Trophoblast cell (in vitro differentiated cells and primary cell): Measurements from ENCODE around the gene CEP72.

ENCODE experiments used
- DNase-seq, 2 donors: peaks; one replicate each; pipeline ENCODE4 v3.0.0-alpha.2; 2016
- H2AFZ ChIP-seq: 2 replicates; pipeline ENCODE4 v1.6.1; 2013; ENCODE audit warnings: low read length, moderate library complexity, mild to moderate bottlenecking; ENCODE audit not compliant: insufficient read depth, poor library complexity
- H2AK5ac ChIP-seq: 2 replicates; pipeline ENCODE4 v1.6.1; 2013; ENCODE audit warnings: mild to moderate bottlenecking, low read length
- H2BK120ac ChIP-seq: 2 replicates; pipeline ENCODE4 v1.6.1; 2013; ENCODE audit warnings: low read length, mild to moderate bottlenecking, moderate library complexity; ENCODE audit not compliant: insufficient read depth, poor library complexity
- H2BK12ac ChIP-seq: 2 replicates; pipeline ENCODE4 v1.6.1; 2013; ENCODE audit warnings: mild to moderate bottlenecking, low read length, moderate library complexity
- H2BK5ac ChIP-seq: 2 replicates; pipeline ENCODE4 v1.6.1; 2013; ENCODE audit warnings: low read length, low read depth, moderate library complexity, mild to moderate bottlenecking; ENCODE audit not compliant: poor library complexity
- H3K14ac ChIP-seq: 2 replicates; pipeline ENCODE4 v1.6.1; 2013; ENCODE audit warnings: mild to moderate bottlenecking, low read length
- H3K18ac ChIP-seq: 2 replicates; pipeline ENCODE4 v1.6.1; 2013; ENCODE audit warnings: mild to moderate bottlenecking, low read length
- H3K23ac ChIP-seq: 2 replicates; pipeline ENCODE4 v1.6.1; 2013; ENCODE audit warnings: low read length
- H3K27ac ChIP-seq: 2 replicates; pipeline ENCODE4 v1.5.1; 2013; ENCODE audit warnings: low read depth, mild to moderate bottlenecking, inconsistent platforms, low read length, moderate library complexity
- H3K27me3 ChIP-seq: 2 replicates; pipeline ENCODE4 v1.6.1; 2013; ENCODE audit warnings: inconsistent platforms, mild to moderate bottlenecking, low read length, moderate library complexity; ENCODE audit not compliant: insufficient read depth
- H3K36me3 ChIP-seq, 2 experiments: 1 replicate in 1 of 2; 2 replicates in 1 of 2; pipeline ENCODE4 v1.6.1; 2013; ENCODE audit warnings: low read length in 2 of 2, mild to moderate bottlenecking in 2 of 2, moderate library complexity in 1 of 2; ENCODE audit not compliant: insufficient read depth in 2 of 2, control insufficient read depth in 1 of 2
- H3K4ac ChIP-seq: 2 replicates; pipeline ENCODE4 v1.6.1; 2013; ENCODE audit warnings: low read depth, mild to moderate bottlenecking, low read length, moderate library complexity
- H3K4me1 ChIP-seq, 2 experiments: 1 replicate in 1 of 2; 2 replicates in 1 of 2; pipeline ENCODE4 v1.6.1; 2013; ENCODE audit warnings: low read length in 2 of 2, mild to moderate bottlenecking in 2 of 2, moderate library complexity in 1 of 2; ENCODE audit not compliant: insufficient read depth in 2 of 2, control insufficient read depth in 1 of 2
- H3K4me2 ChIP-seq: 2 replicates; pipeline ENCODE4 v1.6.1; 2013; ENCODE audit warnings: inconsistent platforms, mild to moderate bottlenecking, low read length, moderate library complexity
- H3K4me3 ChIP-seq: 2 replicates; pipeline ENCODE4 v1.5.1; 2013; ENCODE audit warnings: mild to moderate bottlenecking, low read depth, low read length, inconsistent platforms
- H3K79me1 ChIP-seq: one replicate; pipeline ENCODE4 v1.6.1; 2013; ENCODE audit warnings: low read length
- H3K79me2 ChIP-seq: 2 replicates; pipeline ENCODE4 v1.6.1; 2013; ENCODE audit warnings: low read length, mild to moderate bottlenecking; ENCODE audit not compliant: control insufficient read depth, insufficient read depth, poor library complexity
- H3K9ac ChIP-seq: 2 replicates; pipeline ENCODE4 v1.6.1; 2013; ENCODE audit warnings: mild to moderate bottlenecking, low read length
- H3K9me3 ChIP-seq: 2 replicates; pipeline ENCODE4 v1.6.1; 2013; ENCODE audit warnings: low read depth, mild to moderate bottlenecking, control low read depth, inconsistent platforms, low read length; ENCODE audit not compliant: insufficient read depth
- H4K12ac ChIP-seq: 2 replicates; pipeline ENCODE4 v1.6.1; 2013; ENCODE audit warnings: low read depth, mild to moderate bottlenecking, low read length, moderate library complexity
- H4K8ac ChIP-seq: 2 replicates; pipeline ENCODE4 v1.6.1; 2013; ENCODE audit warnings: low read depth, mild to moderate bottlenecking, low read length, moderate library complexity
- H4K91ac ChIP-seq: one replicate; pipeline ENCODE4 v1.6.1; 2013; ENCODE audit warnings: low read depth, mild to moderate bottlenecking, low read length, moderate library complexity
- WGBS: extraction: QIAGEN DNeasy Blood & Tissue Kit; methylation state at CpG from one replicate; pipeline ENCODE4 v1.1.7; 2013; ENCODE audit warnings: missing lambda C conversion rate; ENCODE audit not compliant: insufficient read length, insufficient coverage; ENCODE audit errors: extremely low coverage; 5-methylcytosine and 5-hydroxymethylcytosine counted together

Gene CEP72

GRCh38 chr5:568061-568781 is 43.9 kb upstream of the CEP72 start:
- H3K18ac ChIP-seq: no peak overlapping the region
- no peak overlapping the region for H2AK5ac ChIP-seq
- H3K36me3 ChIP-seq: no peaks in the 10 kb centered on the region
- H3K4me1 ChIP-seq: no peaks in the 10 kb centered on the region
- H3K9me3 ChIP-seq: peaks cover 9% of the 10 kb centered on the region
- H3K4ac ChIP-seq: no peak overlapping the region
- no peaks in the 10 kb centered on the region for H3K79me1 ChIP-seq
- WGBS: no CpG with 5 or more reads among the region's 27 CpGs
- no peak overlapping the region for H2AFZ ChIP-seq
- DNase-seq: no peak
- H2BK120ac ChIP-seq: no peak overlapping the region
- H3K27me3 ChIP-seq: peaks cover 4% of the 10 kb centered on the region
- no peak overlapping the region for H3K4me3 ChIP-seq
- no peak overlapping the region for H4K91ac ChIP-seq
- H2BK5ac ChIP-seq: no peak overlapping the region
- H3K4me2 ChIP-seq: no peak overlapping the region
- no peaks in the 10 kb centered on the region for H3K79me2 ChIP-seq
- H3K23ac ChIP-seq: no peak overlapping the region
- no peak overlapping the region for H3K9ac ChIP-seq
- no peak overlapping the region for H3K27ac ChIP-seq
- no peak overlapping the region for H3K14ac ChIP-seq
- no peak overlapping the region for H2BK12ac ChIP-seq
- no peak overlapping the region for H4K12ac ChIP-seq
- no peak overlapping the region for H4K8ac ChIP-seq

- DNase-seq: no peak
- Histone ChIP-seq H3K4ac (no peak overlapping the region), H3K4me2 (no peak overlapping the region), H3K4me1 (no peaks in the 10 kb centered on the region), H3K79me2 (no peaks in the 10 kb centered on the region), H4K12ac (no peak overlapping the region), H3K18ac (no peak overlapping the region), H2BK5ac (no peak overlapping the region), H3K9ac (no peak overlapping the region), H3K36me3 (no peaks in the 10 kb centered on the region), H2AK5ac (no peak overlapping the region), H2BK12ac (no peak overlapping the region), H2BK120ac (no peak overlapping the region), H3K79me1 (no peaks in the 10 kb centered on the region), H3K27ac (no peak overlapping the region), H3K23ac (no peak overlapping the region), H4K91ac (no peak overlapping the region), H2AFZ (no peak overlapping the region), H3K27me3 (peaks cover 4% of the 10 kb centered on the region), H3K14ac (no peak overlapping the region), H3K4me3 (no peak overlapping the region), H4K8ac (no peak overlapping the region), H3K9me3 (peaks cover 9% of the 10 kb centered on the region)
- no CpG with 5 or more reads among the region's 8 CpGs for WGBS
These were observed 43.3 kb upstream of the CEP72 start for GRCh38 chr5:568809-569208.

- H2BK120ac ChIP-seq: no peak overlapping the region
- H4K91ac ChIP-seq: no peak overlapping the region
- H2BK12ac ChIP-seq: no peak overlapping the region
- no peak overlapping the region for H3K27ac ChIP-seq
- H3K4me2 ChIP-seq: no peak overlapping the region
- no peak overlapping the region for H3K4me3 ChIP-seq
- H3K4ac ChIP-seq: no peak overlapping the region
- H3K9me3 ChIP-seq: peaks cover 9% of the 10 kb centered on the region
- no peak overlapping the region for H4K8ac ChIP-seq
- no peak for DNase-seq
- H3K27me3 ChIP-seq: peaks cover 4% of the 10 kb centered on the region
- no CpG with 5 or more reads among the region's 23 CpGs for WGBS
- H3K79me1 ChIP-seq: no peaks in the 10 kb centered on the region
- H2AFZ ChIP-seq: no peak overlapping the region
- H3K4me1 ChIP-seq: no peaks in the 10 kb centered on the region
- no peak overlapping the region for H3K18ac ChIP-seq
- no peak overlapping the region for H4K12ac ChIP-seq
- H3K36me3 ChIP-seq: no peaks in the 10 kb centered on the region
- no peak overlapping the region for H2AK5ac ChIP-seq
- H2BK5ac ChIP-seq: no peak overlapping the region
- no peak overlapping the region for H3K14ac ChIP-seq
- H3K9ac ChIP-seq: no peak overlapping the region
- H3K79me2 ChIP-seq: no peaks in the 10 kb centered on the region
- no peak overlapping the region for H3K23ac ChIP-seq
These were observed 42.7 kb upstream of the CEP72 start for GRCh38 chr5:569358-569867.

- no peaks in the 10 kb centered on the region for H3K79me1 ChIP-seq
- no peak overlapping the region for H3K9ac ChIP-seq
- no peak overlapping the region for H2BK5ac ChIP-seq
- H3K4me1 ChIP-seq: no peaks in the 10 kb centered on the region
- H3K4me2 ChIP-seq: no peak overlapping the region
- no peak overlapping the region for H3K23ac ChIP-seq
- H2BK120ac ChIP-seq: no peak overlapping the region
- no peak overlapping the region for H2BK12ac ChIP-seq
- no peak overlapping the region for H2AK5ac ChIP-seq
- H3K14ac ChIP-seq: no peak overlapping the region
- no peak overlapping the region for H2AFZ ChIP-seq
- no peaks in the 10 kb centered on the region for H3K79me2 ChIP-seq
- no CpG with 5 or more reads among the region's 21 CpGs for WGBS
- H3K27ac ChIP-seq: no peak overlapping the region
- no peak overlapping the region for H3K4ac ChIP-seq
- H3K9me3 ChIP-seq: peaks cover 9% of the 10 kb centered on the region
- DNase-seq: no peak
- H3K18ac ChIP-seq: no peak overlapping the region
- H3K27me3 ChIP-seq: peaks cover 4% of the 10 kb centered on the region
- H3K4me3 ChIP-seq: no peak overlapping the region
- H4K8ac ChIP-seq: no peak overlapping the region
- no peaks in the 10 kb centered on the region for H3K36me3 ChIP-seq
- H4K91ac ChIP-seq: no peak overlapping the region
- H4K12ac ChIP-seq: no peak overlapping the region
These were observed 42.2 kb upstream of the CEP72 start for GRCh38 chr5:569868-570361.
